PC-3 (cell line): ENCODE results near the gene MTF1.
"Not testable (repeated sequence)": the region's sequence is repeated elsewhere in the genome, so short reads cannot be mapped to it uniquely, and the experiment has no call there.

Source experiments
- CTCF ChIP-seq: fragments of 300-600 bp; sonication (generic); conservative IDR thresholded peaks from 2 replicates; pipeline ENCODE4 v1.5.1; 2017; ENCODE audit warnings: antibody characterized with exemption, low read depth, mild to moderate bottlenecking, low read length
- EZH2 ChIP-seq: fragments of 300-600 bp; sonication (generic); IDR thresholded peaks from one replicate; pipeline ENCODE4 v1.6.1; 2017; ENCODE audit warnings: antibody characterized with exemption, mild to moderate bottlenecking, low read length; ENCODE audit not compliant: unreplicated experiment

GRCh38 chr1:37771440-37771839 lies 88.0 kb downstream of the MTF1 start:
- TF ChIP-seq CTCF, EZH2: not testable (repeated sequence)
